Endodermal cell (in vitro differentiated cells): Measurements from ENCODE around the gene NLRC4. TPM values are rescaled to one million over a fixed set of nuclear protein-coding genes. Genes with fewer than 3 reads are reported as not detected.
"Not testable (repeated sequence)": the region's sequence is repeated elsewhere in the genome, so short reads cannot be mapped to it uniquely, and the experiment has no call there.

ENCODE experiments used
- DNase-seq: peaks from one replicate; pipeline ENCODE4 v3.0.0-alpha.2; 2017
- H3K27ac ChIP-seq: 2 replicates; pipeline ENCODE4 v1.5.1; 2013; ENCODE audit warnings: mild to moderate bottlenecking, low read depth, low read length, moderate library complexity
- H3K27me3 ChIP-seq: 2 replicates; pipeline ENCODE4 v1.6.1; 2013; ENCODE audit warnings: mild to moderate bottlenecking, low read length, moderate library complexity; ENCODE audit not compliant: insufficient read depth, control insufficient read depth, poor library complexity, severe bottlenecking
- H3K36me3 ChIP-seq: 2 replicates; pipeline ENCODE4 v1.7.0; 2013; ENCODE audit warnings: mild to moderate bottlenecking, low read length, moderate library complexity; ENCODE audit not compliant: control insufficient read depth, insufficient read depth
- H3K4me1 ChIP-seq: one replicate; pipeline ENCODE4 v1.7.0; 2013; ENCODE audit warnings: low read length; ENCODE audit not compliant: control insufficient read depth, insufficient read depth
- H3K4me3 ChIP-seq: 2 replicates; pipeline ENCODE4 v1.5.1; 2013; ENCODE audit warnings: mild to moderate bottlenecking, low read length, moderate library complexity
- H3K9ac ChIP-seq: 2 replicates; pipeline ENCODE4 v1.6.1; 2013; ENCODE audit warnings: mild to moderate bottlenecking, low read length, moderate library complexity; ENCODE audit not compliant: poor library complexity, severe bottlenecking; ENCODE audit errors: extremely low read depth
- H3K9me3 ChIP-seq: 2 replicates; pipeline ENCODE4 v1.6.1; 2013; ENCODE audit warnings: mild to moderate bottlenecking, low read length, moderate library complexity; ENCODE audit not compliant: control insufficient read depth
- H3K27ac Mint-ChIP-seq: 2 replicates; pipeline ENCODE4 v1.8.0; 2020; ENCODE audit warnings: mixed read lengths
- H3K27me3 Mint-ChIP-seq: 2 replicates; pipeline ENCODE4 v1.8.0; 2021; ENCODE audit warnings: mild to moderate bottlenecking, mixed read lengths; ENCODE audit not compliant: insufficient read depth
- H3K36me3 Mint-ChIP-seq: 2 replicates; pipeline ENCODE4 v1.8.0; 2020; ENCODE audit warnings: low read depth, mixed read lengths
- H3K4me1 Mint-ChIP-seq: 2 replicates; pipeline ENCODE4 v1.8.0; 2020; ENCODE audit warnings: mixed read lengths
- H3K4me3 Mint-ChIP-seq: 2 replicates; pipeline ENCODE4 v1.8.0; 2020; ENCODE audit warnings: mild to moderate bottlenecking, moderate library complexity, mixed read lengths
- H3K9me3 Mint-ChIP-seq: 2 replicates; pipeline ENCODE4 v1.8.0; 2020; ENCODE audit warnings: mild to moderate bottlenecking, mixed read lengths
- CTCF ChIP-seq: fragments of 200-600 bp; sonication (generic); conservative IDR thresholded peaks from 2 replicates; pipeline ENCODE4 v1.5.0; 2021; ENCODE audit warnings: antibody characterized with exemption, mild to moderate bottlenecking
- WGBS, 2 experiments: methylation state at CpG; one replicate each; pipeline versions ENCODE4 v1.1.5 to v1.1.7; 2013; ENCODE audit warnings: missing lambda C conversion rate in 2 of 2, mixed read lengths in 1 of 2; ENCODE audit not compliant: insufficient coverage in 1 of 2, insufficient read length in 1 of 2; 5-methylcytosine and 5-hydroxymethylcytosine counted together
- total RNA-seq, 2 donors: library from RNA; stranded (reverse); fragmentation: NEBNext Ultra II Directional in 1 of 2; extraction: Animal tissue kit (Norgen Biotek cat#: 25700) in 1 of 2; gene quantifications; 2 replicates in 1 of 2; 3 replicates in 1 of 2; pipeline ENCODE4 v1.2.1, GENCODE V29; 2021

The NLRC4 gene
- total RNA-seq, 2 donors from 2014 or later, result not detected

DNA sequence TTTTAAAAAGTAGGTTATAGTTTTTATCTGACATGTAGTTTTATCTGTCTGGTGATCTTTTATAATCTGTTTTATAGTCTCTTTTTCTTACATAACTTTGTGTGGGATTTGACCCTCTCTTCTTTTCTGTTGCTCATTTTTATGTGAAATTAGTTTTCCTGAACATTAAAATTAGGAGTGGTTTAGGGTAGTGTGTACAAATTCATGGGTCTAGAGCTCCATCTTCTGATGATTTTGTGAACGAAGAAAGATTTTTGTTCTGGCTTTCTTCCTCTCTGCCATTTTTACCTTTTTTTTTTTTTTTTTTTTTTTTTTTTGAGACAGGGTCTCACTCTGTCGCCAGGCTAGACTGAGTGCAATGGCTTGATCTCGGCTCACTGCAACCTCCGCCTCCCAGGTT lies 52.4 kb downstream of the NLRC4 start:
- Histone ChIP-seq H3K9me3 (no peaks in the 10 kb centered on the region), H3K4me1 (no peaks in the 10 kb centered on the region), H3K4me3 (no peak overlapping the region), H3K9ac (no peak overlapping the region), H3K27me3 (no peaks in the 10 kb centered on the region), H3K36me3 (peaks cover 35% of the 10 kb centered on the region), H3K27ac (no peak overlapping the region)
- no peaks in the 10 kb centered on the region for H3K27me3 Mint-ChIP-seq
- no peak for TF ChIP-seq CTCF
- H3K27ac Mint-ChIP-seq, result no peak overlapping the region
- H3K9me3 Mint-ChIP-seq, result peaks cover 2% of the 10 kb centered on the region
- H3K4me1 Mint-ChIP-seq, result no peaks in the 10 kb centered on the region
- DNase-seq, result no peak
- peaks cover 46% of the 10 kb centered on the region for H3K36me3 Mint-ChIP-seq
- no peak overlapping the region for H3K4me3 Mint-ChIP-seq
- 92% methylated on average over 4 of the region's 4 CpGs; no CpG with 5 or more reads in 1 of the 2 experiments for WGBS, 2 experiments

DNA sequence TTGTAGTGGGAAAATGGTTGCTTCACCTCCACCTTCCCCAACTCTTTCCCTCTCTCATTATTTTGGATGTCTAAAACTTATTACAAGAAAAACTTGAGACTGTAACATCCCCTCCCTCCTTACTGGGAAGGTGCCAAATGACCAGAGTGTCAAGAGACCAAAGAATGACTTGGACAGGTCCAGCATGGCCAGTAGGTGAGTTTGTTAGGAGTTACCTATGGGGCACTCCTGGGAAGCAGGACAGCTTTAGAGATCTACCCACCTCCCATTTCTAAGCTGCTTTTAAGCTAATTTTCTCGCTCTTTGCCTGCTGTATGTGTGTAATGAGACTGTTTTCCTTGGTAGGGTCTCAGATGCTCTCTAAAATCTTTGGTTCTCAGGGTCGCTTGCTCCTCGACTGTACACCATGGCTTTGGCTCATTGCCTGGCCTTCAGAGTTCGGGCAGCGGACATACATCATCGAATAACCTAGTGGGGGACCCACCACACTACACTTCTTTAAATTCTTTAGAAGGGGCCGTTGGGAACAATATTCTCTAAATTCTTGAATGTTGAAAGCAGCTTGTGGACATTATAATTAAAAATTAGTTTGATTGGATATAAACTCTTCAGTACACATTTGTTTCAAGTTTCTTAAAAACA lies 53.8 kb downstream of the NLRC4 start:
- Histone ChIP-seq H3K4me1 (no peaks in the 10 kb centered on the region), H3K4me3 (no peak overlapping the region), H3K27me3 (no peaks in the 10 kb centered on the region), H3K9me3 (no peaks in the 10 kb centered on the region), H3K36me3 (peaks cover 36% of the 10 kb centered on the region), H3K27ac (no peak overlapping the region), H3K9ac (no peak overlapping the region)
- Mint-ChIP-seq H3K27me3 (no peaks in the 10 kb centered on the region), H3K4me1 (no peaks in the 10 kb centered on the region), H3K36me3 (peaks cover 48% of the 10 kb centered on the region), H3K4me3 (no peak overlapping the region), H3K27ac (no peak overlapping the region), H3K9me3 (peaks cover 2% of the 10 kb centered on the region)
- DNase-seq, result no peak
- 94 to 95% methylated on average over 2 to 7 of the region's 7 CpGs for WGBS, 2 experiments
- TF ChIP-seq CTCF, result peak; percentile 25

GRCh38 chr2:32203428-32203827 lies 61.3 kb downstream of the NLRC4 start:
- not testable (repeated sequence) for DNase-seq, H3K4me3 Mint-ChIP-seq, H3K27ac Mint-ChIP-seq, H3K9ac ChIP-seq, H3K9me3 ChIP-seq, H3K4me1 Mint-ChIP-seq, H3K9me3 Mint-ChIP-seq, H3K27me3 Mint-ChIP-seq, H3K4me1 ChIP-seq, H3K27ac ChIP-seq, H3K4me3 ChIP-seq, H3K27me3 ChIP-seq
- H3K36me3 ChIP-seq, result peaks cover 30% of the 10 kb centered on the region
- peaks cover 51% of the 10 kb centered on the region for H3K36me3 Mint-ChIP-seq
- 89 to 92% methylated on average over 3 of the region's 3 CpGs for WGBS, 2 experiments

DNA sequence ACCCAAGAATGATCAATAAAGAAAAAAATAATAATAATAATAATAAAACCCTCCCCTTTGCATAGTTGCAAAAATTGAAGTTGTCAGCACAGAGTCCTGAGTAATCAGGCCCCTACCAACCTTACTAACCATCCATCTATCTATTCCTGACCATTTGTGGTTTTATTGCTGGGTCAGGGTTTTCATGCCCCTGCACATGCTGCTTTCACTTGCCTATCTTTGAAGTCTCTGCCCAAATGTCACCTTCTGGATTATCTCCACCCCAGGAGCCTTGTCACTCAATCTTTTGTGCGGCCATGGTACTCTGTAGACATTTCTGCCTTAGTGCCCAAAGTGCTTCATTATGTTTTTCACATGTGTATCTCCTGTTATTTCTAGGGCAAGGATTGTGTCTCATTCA lies 63.9 kb downstream of the NLRC4 start:
- H3K27ac Mint-ChIP-seq, result no peak overlapping the region
- Histone ChIP-seq H3K27me3 (no peaks in the 10 kb centered on the region), H3K9me3 (no peaks in the 10 kb centered on the region), H3K4me3 (no peak overlapping the region), H3K4me1 (no peaks in the 10 kb centered on the region), H3K27ac (no peak overlapping the region), H3K9ac (no peak overlapping the region), H3K36me3 (peaks cover 47% of the 10 kb centered on the region)
- no peak for DNase-seq
- H3K36me3 Mint-ChIP-seq, result peaks cover 52% of the 10 kb centered on the region
- H3K4me3 Mint-ChIP-seq, result no peak overlapping the region
- 100% methylated on average over 1 of the region's 1 CpG; no CpG with 5 or more reads in 1 of the 2 experiments for WGBS, 2 experiments
- H3K9me3 Mint-ChIP-seq, result no peaks in the 10 kb centered on the region
- H3K4me1 Mint-ChIP-seq, result peaks cover 9% of the 10 kb centered on the region
- H3K27me3 Mint-ChIP-seq, result no peaks in the 10 kb centered on the region
- no peak for TF ChIP-seq CTCF
